ACC112 (cell line): ENCODE measurements around the gene PRR23E.

ENCODE experiments used
- H2AFZ ChIP-seq: fragments of 200-600 bp; sonication (generic); one replicate; pipeline ENCODE4 v1.6.0; 2017; ENCODE audit warnings: antibody characterized with exemption, low read length; ENCODE audit not compliant: unreplicated experiment
- H3K27ac ChIP-seq: fragments of 200-600 bp; sonication (generic); 2 replicates; pipeline ENCODE4 v1.5.1; 2014; ENCODE audit warnings: low read depth, mild to moderate bottlenecking, antibody characterized with exemption, low read length, moderate library complexity
- H3K27me3 ChIP-seq: fragments of 200-600 bp; sonication (generic); 2 replicates; pipeline ENCODE4 v1.6.1; 2014; ENCODE audit warnings: mild to moderate bottlenecking, antibody characterized with exemption, low read length, moderate library complexity, mixed read lengths; ENCODE audit not compliant: insufficient read depth
- H3K36me3 ChIP-seq: fragments of 200-600 bp; sonication (generic); 2 replicates; pipeline ENCODE4 v1.6.1; 2016; ENCODE audit warnings: mild to moderate bottlenecking, antibody characterized with exemption, low read length, moderate library complexity, mixed read lengths; ENCODE audit not compliant: insufficient read depth
- H3K4me1 ChIP-seq: fragments of 200-600 bp; sonication (generic); one replicate; pipeline ENCODE4 v1.6.1; 2016; ENCODE audit warnings: low read length, mixed read lengths; ENCODE audit not compliant: insufficient read depth, unreplicated experiment, control insufficient read depth
- H3K4me3 ChIP-seq: fragments of 200-600 bp; sonication (generic); 2 replicates; pipeline ENCODE4 v1.5.1; 2014; ENCODE audit warnings: mild to moderate bottlenecking, low read depth, low read length
- H3K79me2 ChIP-seq: fragments of 200-600 bp; sonication (generic); one replicate; pipeline ENCODE4 v1.6.0; 2016; ENCODE audit warnings: low read length; ENCODE audit not compliant: control insufficient read depth, unreplicated experiment, insufficient read depth

Gene PRR23E

GRCh38 chr3:127234778-127235177 is 41.8 kb downstream of the PRR23E start:
- no peak overlapping the region for H3K27ac ChIP-seq
- peaks cover 25% of the 10 kb centered on the region for H3K27me3 ChIP-seq
- no peak overlapping the region for H3K4me3 ChIP-seq
- H2AFZ ChIP-seq: no peak overlapping the region
- no peaks in the 10 kb centered on the region for H3K36me3 ChIP-seq
- no peaks in the 10 kb centered on the region for H3K4me1 ChIP-seq
- H3K79me2 ChIP-seq: no peaks in the 10 kb centered on the region

DNA sequence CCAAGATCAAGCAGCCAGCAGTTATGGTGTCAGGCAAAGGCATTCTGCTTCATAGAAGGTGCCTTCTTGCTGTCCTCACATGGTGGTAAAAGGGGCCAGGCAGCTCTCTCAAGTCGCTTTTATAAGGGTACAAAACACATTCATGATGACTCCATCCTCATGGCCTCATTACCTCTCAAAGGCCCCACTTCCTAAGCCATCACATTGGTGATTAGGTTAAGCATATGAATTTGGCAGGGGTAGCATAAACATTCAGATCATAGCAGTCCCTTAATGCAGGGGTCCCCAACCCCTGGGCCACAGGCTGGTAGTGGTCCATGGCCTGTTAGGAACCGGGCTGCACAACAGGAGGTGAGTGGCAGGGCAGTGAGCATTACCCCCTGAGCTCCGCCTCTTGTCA is 42.8 kb downstream of the PRR23E start:
- Histone ChIP-seq H3K27ac (no peak overlapping the region), H3K27me3 (peaks cover 34% of the 10 kb centered on the region), H3K4me3 (no peak overlapping the region), H3K79me2 (no peaks in the 10 kb centered on the region), H3K36me3 (no peaks in the 10 kb centered on the region), H3K4me1 (no peaks in the 10 kb centered on the region), H2AFZ (no peak overlapping the region)

GRCh38 chr3:127237835-127238234 is 44.9 kb downstream of the PRR23E start:
- peaks cover 43% of the 10 kb centered on the region for H3K27me3 ChIP-seq
- no peak overlapping the region for H3K27ac ChIP-seq
- H3K79me2 ChIP-seq: no peaks in the 10 kb centered on the region
- no peak overlapping the region for H2AFZ ChIP-seq
- H3K4me3 ChIP-seq: no peak overlapping the region
- no peaks in the 10 kb centered on the region for H3K4me1 ChIP-seq
- H3K36me3 ChIP-seq: no peaks in the 10 kb centered on the region

DNA sequence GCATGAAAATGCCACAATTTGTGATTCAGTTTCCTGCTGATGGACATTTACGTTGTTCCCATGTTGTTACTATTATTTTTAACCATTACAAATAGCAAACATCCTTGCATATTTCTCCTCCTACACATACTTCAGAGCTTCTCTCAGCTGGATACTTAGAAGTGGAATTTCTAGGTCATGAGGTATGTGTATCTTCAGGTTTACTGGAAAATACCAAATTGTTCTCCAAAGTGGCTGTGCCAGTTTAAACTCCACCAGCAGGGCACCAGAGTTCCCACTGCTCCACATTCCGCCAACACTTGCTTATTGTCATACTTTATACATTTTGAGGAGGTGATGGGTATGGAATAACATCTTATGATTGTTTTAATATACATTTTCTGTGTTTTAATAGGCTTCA is 45.7 kb downstream of the PRR23E start:
- Histone ChIP-seq H3K79me2 (no peaks in the 10 kb centered on the region), H3K27me3 (peaks cover 43% of the 10 kb centered on the region), H3K4me3 (no peak overlapping the region)

DNA sequence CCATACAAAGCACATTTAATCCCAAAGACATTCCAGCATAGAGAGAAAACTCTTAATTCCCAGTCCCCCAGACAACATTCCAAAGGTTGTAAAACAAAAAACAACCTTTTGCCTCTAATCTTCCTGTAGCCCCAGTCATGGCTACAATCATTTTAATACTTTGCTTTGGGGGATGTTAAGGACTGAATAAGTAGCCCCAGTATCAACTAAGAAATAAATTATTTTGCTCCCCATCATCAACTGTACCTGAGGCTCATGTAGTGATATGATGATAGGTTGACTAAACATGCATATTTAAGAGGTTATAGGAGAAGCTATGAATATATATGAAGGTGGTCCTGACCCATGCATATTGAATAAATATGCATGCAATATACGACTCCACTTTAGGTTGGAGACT is 54.4 kb downstream of the PRR23E start:
- H3K27me3 ChIP-seq: peaks cover 16% of the 10 kb centered on the region
- H2AFZ ChIP-seq: no peak overlapping the region
- H3K4me1 ChIP-seq: no peaks in the 10 kb centered on the region
- no peak overlapping the region for H3K27ac ChIP-seq
- H3K4me3 ChIP-seq: no peak overlapping the region
- no peaks in the 10 kb centered on the region for H3K79me2 ChIP-seq
- no peaks in the 10 kb centered on the region for H3K36me3 ChIP-seq

More for the DNA sequence above, 45.7 kb downstream of the PRR23E start:
- no peaks in the 10 kb centered on the region for H3K4me1 ChIP-seq
- H2AFZ ChIP-seq: no peak overlapping the region
- H3K36me3 ChIP-seq: no peaks in the 10 kb centered on the region
- H3K27ac ChIP-seq: no peak overlapping the region
